GM23248 (cell line): ENCODE results near the gene HUS1. TPM values are rescaled to one million over a fixed set of nuclear protein-coding genes. Genes with fewer than 3 reads are reported as not detected.

ENCODE experiments used
- DNase-seq: peaks from one replicate; pipeline ENCODE4 v3.0.0-alpha.2; 2015
- H2AFZ ChIP-seq: fragments of 200-600 bp; sonication (generic); 2 replicates; pipeline ENCODE4 v1.6.1; 2016; ENCODE audit warnings: antibody characterized with exemption
- H3F3A ChIP-seq: fragments of 200-600 bp; sonication (generic); 2 replicates; pipeline ENCODE4 v1.6.1; 2016; ENCODE audit warnings: mild to moderate bottlenecking, antibody characterized with exemption, mixed run types; ENCODE audit not compliant: insufficient read depth
- H3K27ac ChIP-seq: fragments of 200-600 bp; sonication (generic); 2 replicates; pipeline ENCODE4 v1.5.1; 2016; ENCODE audit warnings: mild to moderate bottlenecking
- H3K27me3 ChIP-seq: fragments of 200-600 bp; sonication (generic); replicated peaks from 2 replicates; pipeline ENCODE4 v1.6.1; 2016; ENCODE audit warnings: mild to moderate bottlenecking; ENCODE audit not compliant: insufficient read depth
- H3K36me3 ChIP-seq: fragments of 200-600 bp; sonication (generic); 2 replicates; pipeline ENCODE4 v1.6.1; 2016; ENCODE audit warnings: low read depth, mild to moderate bottlenecking
- H3K4me1 ChIP-seq: fragments of 200-600 bp; sonication (generic); 2 replicates; pipeline ENCODE4 v1.6.1; 2016; ENCODE audit warnings: mild to moderate bottlenecking; ENCODE audit not compliant: insufficient read depth
- H3K4me2 ChIP-seq: fragments of 200-600 bp; sonication (generic); one replicate; pipeline ENCODE4 v1.6.1; 2016; ENCODE audit warnings: mild to moderate bottlenecking; ENCODE audit not compliant: unreplicated experiment
- H3K4me3 ChIP-seq: fragments of 200-600 bp; sonication (generic); 2 replicates; pipeline ENCODE4 v1.5.1; 2016; ENCODE audit warnings: mild to moderate bottlenecking
- H3K79me2 ChIP-seq: fragments of 200-600 bp; sonication (generic); 2 replicates; pipeline ENCODE4 v1.6.1; 2016; ENCODE audit warnings: mild to moderate bottlenecking; ENCODE audit not compliant: insufficient read depth
- H3K9ac ChIP-seq: fragments of 200-600 bp; sonication (generic); 2 replicates; pipeline ENCODE4 v1.6.1; 2016; ENCODE audit warnings: mild to moderate bottlenecking
- H3K9me2 ChIP-seq: fragments of 200-600 bp; sonication (generic); 2 replicates; pipeline ENCODE4 v1.6.1; 2016; ENCODE audit warnings: mixed run types, mild to moderate bottlenecking, moderate library complexity; ENCODE audit not compliant: insufficient read depth
- H3K9me3 ChIP-seq: fragments of 200-600 bp; sonication (generic); one replicate; pipeline ENCODE4 v1.6.1; 2017; ENCODE audit warnings: low read depth
- H4K20me1 ChIP-seq: fragments of 200-600 bp; sonication (generic); 2 replicates; pipeline ENCODE4 v1.6.0; 2016; ENCODE audit not compliant: insufficient read depth
- EZH2 ChIP-seq: fragments of 200-600 bp; sonication (generic); IDR thresholded peaks from 2 replicates; pipeline ENCODE4 v1.6.1; 2018; ENCODE audit warnings: antibody characterized with exemption, mild to moderate bottlenecking; ENCODE audit not compliant: insufficient read depth, poor library complexity, severe bottlenecking
- EZH2phosphoT487 ChIP-seq: fragments of 200-600 bp; sonication (generic); IDR thresholded peaks from 2 replicates; pipeline ENCODE4 v1.6.1; 2018; ENCODE audit warnings: antibody characterized with exemption, moderate library complexity, mild to moderate bottlenecking, low read depth; ENCODE audit not compliant: insufficient read depth
- WGBS, 2 experiments: methylation state at CpG; one replicate each; pipeline ENCODE4 v1.1.6; 2015 to 2017; ENCODE audit warnings: low lambda C conversion rate in 2 of 2, low coverage in 1 of 2; ENCODE audit errors: missing lambda C conversion rate in 2 of 2; 5-methylcytosine and 5-hydroxymethylcytosine counted together
- in situ Hi-C: fragments of 300-500 bp; cut with MboI; formaldehyde crosslinking; loops from 2 replicates; pipeline ENCODE4 v1.15.0; 2020
- polyA plus RNA-seq: library from polyadenylated mRNA; unstranded; fragments of >200 nt; fragmentation: Nextera tagmentation; extraction: Ambion mirVana; gene quantifications from 2 replicates; pipeline ENCODE4 v1.2.1, GENCODE V29; 2016
- total RNA-seq: library from RNA; depleted of rRNA; stranded (reverse); fragments of >200 nt; shearing (Covaris generic); gene quantifications from 2 replicates; pipeline ENCODE4 v1.2.3, GENCODE V29; 2014; rRNA removed

HUS1 gene
- total and polyA plus RNA-seq, 2 experiments from 2014 or later = 23.5 to 25.0 TPM

DNA sequence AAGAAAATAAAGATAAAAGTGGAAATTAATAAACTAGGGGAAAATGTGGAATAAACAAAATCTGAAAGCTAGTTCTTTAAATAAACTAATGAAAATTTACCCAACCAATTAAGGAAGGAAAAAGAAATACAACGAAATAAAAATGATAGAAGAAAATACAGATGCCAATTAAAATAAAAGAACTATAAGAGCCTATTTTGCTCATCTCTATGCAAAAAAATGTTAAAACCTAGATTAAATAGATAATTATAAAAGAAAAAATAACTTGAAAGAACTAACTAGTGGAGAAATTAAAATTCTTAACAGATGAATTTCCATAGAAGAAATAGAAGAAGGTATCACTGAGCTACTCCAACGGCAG, 63.8 kb downstream of the HUS1 start:
- Histone ChIP-seq H3K27me3 (no peaks in the 10 kb centered on the region), H3K4me3 (no peak overlapping the region), H3K36me3 (no peaks in the 10 kb centered on the region), H3K79me2 (no peaks in the 10 kb centered on the region), H2AFZ (no peak overlapping the region), H3K9me2 (no peaks in the 10 kb centered on the region), H3K27ac (no peak overlapping the region), H3K9ac (no peak overlapping the region), H3F3A (no peaks in the 10 kb centered on the region), H4K20me1 (no peaks in the 10 kb centered on the region), H3K4me2 (no peak overlapping the region), H3K4me1 (peaks cover 25% of the 10 kb centered on the region), H3K9me3 (no peaks in the 10 kb centered on the region)
- in situ Hi-C loops = no loop called here
- TF ChIP-seq EZH2phosphoT487 (no peak), EZH2 (no peak)
- WGBS, 2 experiments = 56 to 66% methylated on average over 2 of the region's 2 CpGs
- no peak for DNase-seq

- no peak overlapping the region for H3K9ac ChIP-seq
- no peak overlapping the region for H3K4me2 ChIP-seq
- no peaks in the 10 kb centered on the region for H3K27me3 ChIP-seq
- no peak overlapping the region for H2AFZ ChIP-seq
- no peaks in the 10 kb centered on the region for H3K79me2 ChIP-seq
- no peaks in the 10 kb centered on the region for H3K9me3 ChIP-seq
- TF ChIP-seq EZH2phosphoT487 (no peak), EZH2 (no peak)
- no peaks in the 10 kb centered on the region for H3F3A ChIP-seq
- H3K4me3 ChIP-seq = no peak overlapping the region
- no peaks in the 10 kb centered on the region for H3K36me3 ChIP-seq
- no peaks in the 10 kb centered on the region for H3K9me2 ChIP-seq
- H3K27ac ChIP-seq = peak overlapping the region; percentile 0; the same call in 1 of the 2 replicates
- no peaks in the 10 kb centered on the region for H4K20me1 ChIP-seq
- in situ Hi-C loops = no loop called here
- peak; percentile 39 for DNase-seq
- 63 to 67% methylated on average over 5 of the region's 5 CpGs for WGBS, 2 experiments
- H3K4me1 ChIP-seq = peaks cover 25% of the 10 kb centered on the region
Measured at GRCh38 chr7:47914717-47915615, 64.4 kb downstream of the HUS1 start.

Other genes starting within 250 kb of the HUS1 start
- 0.11 and 0.25 TPM in 2 replicates for gene PKD1L1, start 31.1 kb downstream of the HUS1 start, total RNA-seq
- 0.05 and 0.06 TPM in 2 replicates for gene PKD1L1, start 31.1 kb downstream of the HUS1 start, polyA plus RNA-seq
- gene SUN3, start 49.5 kb upstream of the HUS1 start, total RNA-seq = not detected in 2 replicates
- not detected in 2 replicates for gene SUN3, start 49.5 kb upstream of the HUS1 start, polyA plus RNA-seq
- not detected in 2 replicates for gene C7orf57, start 55.9 kb upstream of the HUS1 start, total RNA-seq
- gene C7orf57, start 55.9 kb upstream of the HUS1 start, polyA plus RNA-seq = not detected in 2 replicates
- 12.5 and 12.9 TPM in 2 replicates for gene UPP1, start 109.7 kb upstream of the HUS1 start, total RNA-seq
- 33.2 and 38.1 TPM in 2 replicates for gene UPP1, start 109.7 kb upstream of the HUS1 start, polyA plus RNA-seq
- 0.11 TPM in 1 of 2 replicates, not detected in the other for gene ABCA13, start 191.8 kb upstream of the HUS1 start, total RNA-seq
- gene ABCA13, start 191.8 kb upstream of the HUS1 start, polyA plus RNA-seq = not detected in 2 replicates